Osteoblast (primary cell): ENCODE data around the gene ACTG2. TPM values are rescaled to one million over a fixed set of nuclear protein-coding genes. Genes with fewer than 3 reads are reported as not detected.

Source experiments
- DNase-seq: peaks from one replicate; pipeline ENCODE4 v3.0.0; 2011; ENCODE audit warnings: low spot score, mixed read lengths; ENCODE audit not compliant: insufficient read length; ENCODE audit errors: missing footprints
- H2AFZ ChIP-seq: 2 replicates; pipeline ENCODE4 v1.6.0; 2011; ENCODE audit warnings: mild to moderate bottlenecking, low read length
- H3K27ac ChIP-seq: 2 replicates; pipeline ENCODE4 v1.5.1; 2011; ENCODE audit warnings: mild to moderate bottlenecking, low read depth, low read length, moderate library complexity
- H3K27me3 ChIP-seq: 2 replicates; pipeline ENCODE4 v1.6.0; 2012; ENCODE audit warnings: mild to moderate bottlenecking, control low read depth, inconsistent platforms, low read length, moderate library complexity; ENCODE audit not compliant: insufficient read depth
- H3K36me3 ChIP-seq: 2 replicates; pipeline ENCODE4 v1.5.1; 2011; ENCODE audit warnings: mild to moderate bottlenecking, low read length, control low read depth, moderate library complexity; ENCODE audit not compliant: insufficient read depth
- H3K4me1 ChIP-seq: 2 replicates; pipeline ENCODE4 v1.5.1; 2011; ENCODE audit warnings: mild to moderate bottlenecking, low read length, control low read depth, moderate library complexity; ENCODE audit not compliant: insufficient read depth
- H3K4me2 ChIP-seq: 2 replicates; pipeline ENCODE4 v1.6.0; 2011; ENCODE audit warnings: mild to moderate bottlenecking, low read length; ENCODE audit not compliant: insufficient read depth
- H3K4me3 ChIP-seq: fragments of 200-600 bp; sonication (generic); 3 replicates; pipeline ENCODE4 v1.5.1; 2012; ENCODE audit warnings: mild to moderate bottlenecking, low read length, inconsistent platforms; ENCODE audit not compliant: insufficient read depth
- H3K79me2 ChIP-seq: 2 replicates; pipeline ENCODE4 v1.6.0; 2012; ENCODE audit warnings: mild to moderate bottlenecking, low read length, control low read depth, inconsistent platforms; ENCODE audit not compliant: insufficient read depth
- H3K9me3 ChIP-seq: 2 replicates; pipeline ENCODE4 v1.5.1; 2011; ENCODE audit warnings: low read depth, low read length, control low read depth
- H4K20me1 ChIP-seq: 2 replicates; pipeline ENCODE4 v1.6.0; 2012; ENCODE audit warnings: mild to moderate bottlenecking, low read length, control low read depth; ENCODE audit not compliant: insufficient read depth
- CTCF ChIP-seq: IDR thresholded peaks from 2 replicates; pipeline ENCODE4 v1.5.1; 2011; ENCODE audit warnings: mild to moderate bottlenecking, low read depth, low read length, moderate library complexity; ENCODE audit errors: extremely low read depth
- total RNA-seq: library from RNA; depleted of rRNA; stranded (reverse); fragments of >200 nt; gene quantifications from 2 replicates; pipeline ENCODE4 v1.2.3, GENCODE V29; 2012

ACTG2 gene
- total RNA-seq, 1 donor: 0.72 TPM

- H3K9me3 ChIP-seq: no peaks in the 10 kb centered on the region
- peaks cover 3% of the 10 kb centered on the region for H4K20me1 ChIP-seq
- no peak for DNase-seq
- H3K27ac ChIP-seq: no peak overlapping the region
- no peak overlapping the region for H3K4me3 ChIP-seq
- H3K27me3 ChIP-seq: peaks cover 26% of the 10 kb centered on the region
- no peaks in the 10 kb centered on the region for H3K4me1 ChIP-seq
- no peaks in the 10 kb centered on the region for H3K79me2 ChIP-seq
- TF ChIP-seq CTCF: no peak
- no peaks in the 10 kb centered on the region for H3K36me3 ChIP-seq
- no peak overlapping the region for H3K4me2 ChIP-seq
- no peak overlapping the region for H2AFZ ChIP-seq
These were observed 14.2 kb downstream of the ACTG2 start for GRCh38 chr2:73906847-73907505.

DNA sequence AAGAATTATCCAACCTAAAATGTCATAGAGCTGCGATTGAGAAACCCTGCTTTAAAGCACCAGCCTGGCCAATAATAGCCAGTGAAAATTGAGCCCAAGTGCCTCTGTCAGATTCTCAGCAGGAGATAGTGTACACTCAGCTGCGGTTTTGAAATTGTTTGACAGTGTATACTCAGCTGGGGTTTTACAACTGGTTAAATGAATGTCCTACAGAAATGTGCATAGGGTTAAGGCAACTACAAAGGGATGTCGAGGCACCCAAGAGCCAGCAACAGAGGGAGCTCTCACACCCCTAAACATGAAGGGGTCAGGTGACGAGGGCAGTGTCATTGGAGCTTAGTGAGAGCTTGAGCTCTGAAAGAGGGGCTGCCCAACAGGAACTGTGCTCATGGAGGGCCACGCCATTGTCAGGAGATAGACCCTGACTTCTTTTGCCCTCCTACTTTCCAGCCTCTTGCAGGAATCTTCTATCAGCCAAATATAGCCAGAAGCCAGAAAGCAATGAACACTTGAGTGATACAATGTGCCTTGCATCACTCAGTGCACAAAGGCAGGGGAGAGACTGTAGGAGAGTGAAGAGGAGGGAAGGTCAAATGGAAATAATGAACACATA is 15.1 kb downstream of the ACTG2 start:
- Histone ChIP-seq H3K4me3 (no peak overlapping the region), H2AFZ (no peak overlapping the region), H3K79me2 (no peaks in the 10 kb centered on the region), H4K20me1 (no peaks in the 10 kb centered on the region), H3K4me1 (no peaks in the 10 kb centered on the region), H3K27me3 (peaks cover 16% of the 10 kb centered on the region), H3K4me2 (no peak overlapping the region), H3K27ac (no peak overlapping the region), H3K9me3 (no peaks in the 10 kb centered on the region), H3K36me3 (no peaks in the 10 kb centered on the region)
- peak; percentile 34 for TF ChIP-seq CTCF
- DNase-seq: peak; percentile 72

GRCh38 chr2:73908689-73909652 is 16.2 kb downstream of the ACTG2 start:
- H3K4me2 ChIP-seq: no peak overlapping the region
- H3K9me3 ChIP-seq: no peaks in the 10 kb centered on the region
- no peaks in the 10 kb centered on the region for H3K79me2 ChIP-seq
- TF ChIP-seq CTCF: no peak
- H3K36me3 ChIP-seq: no peaks in the 10 kb centered on the region
- no peaks in the 10 kb centered on the region for H4K20me1 ChIP-seq
- no peak overlapping the region for H3K4me3 ChIP-seq
- H3K4me1 ChIP-seq: no peaks in the 10 kb centered on the region
- H2AFZ ChIP-seq: no peak overlapping the region
- H3K27me3 ChIP-seq: peaks cover 10% of the 10 kb centered on the region
- no peak for DNase-seq
- H3K27ac ChIP-seq: no peak overlapping the region
